Measurements from ENCODE around the gene BRAP.

DNA sequence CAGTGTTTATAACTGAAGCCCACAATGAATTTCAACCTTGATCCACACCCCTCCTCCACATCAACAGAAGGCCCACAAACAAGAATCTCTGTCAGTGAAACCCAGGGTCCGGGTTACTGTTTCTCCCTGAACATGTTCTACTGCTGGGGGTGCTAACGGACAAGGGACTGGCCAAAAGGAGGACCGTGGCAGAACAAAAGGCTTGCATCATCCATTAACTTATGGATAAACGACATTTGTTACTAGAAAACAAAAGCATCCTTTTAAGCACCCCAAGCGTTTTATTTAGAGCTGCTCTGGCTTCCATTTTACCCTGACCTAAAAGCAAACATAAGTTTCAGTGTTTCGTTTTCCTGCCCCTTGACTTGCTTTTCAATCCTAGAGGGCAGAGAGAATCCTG lies 32.2 kb downstream of the BRAP start:
- TF ChIP-seq FOXP1 (CRISPR knock-in tag; IDR thresholded peaks at IDR 0.05; ENCODE audit: borderline replicate concordance): no peak
- TF ChIP-seq, protein P1, sequence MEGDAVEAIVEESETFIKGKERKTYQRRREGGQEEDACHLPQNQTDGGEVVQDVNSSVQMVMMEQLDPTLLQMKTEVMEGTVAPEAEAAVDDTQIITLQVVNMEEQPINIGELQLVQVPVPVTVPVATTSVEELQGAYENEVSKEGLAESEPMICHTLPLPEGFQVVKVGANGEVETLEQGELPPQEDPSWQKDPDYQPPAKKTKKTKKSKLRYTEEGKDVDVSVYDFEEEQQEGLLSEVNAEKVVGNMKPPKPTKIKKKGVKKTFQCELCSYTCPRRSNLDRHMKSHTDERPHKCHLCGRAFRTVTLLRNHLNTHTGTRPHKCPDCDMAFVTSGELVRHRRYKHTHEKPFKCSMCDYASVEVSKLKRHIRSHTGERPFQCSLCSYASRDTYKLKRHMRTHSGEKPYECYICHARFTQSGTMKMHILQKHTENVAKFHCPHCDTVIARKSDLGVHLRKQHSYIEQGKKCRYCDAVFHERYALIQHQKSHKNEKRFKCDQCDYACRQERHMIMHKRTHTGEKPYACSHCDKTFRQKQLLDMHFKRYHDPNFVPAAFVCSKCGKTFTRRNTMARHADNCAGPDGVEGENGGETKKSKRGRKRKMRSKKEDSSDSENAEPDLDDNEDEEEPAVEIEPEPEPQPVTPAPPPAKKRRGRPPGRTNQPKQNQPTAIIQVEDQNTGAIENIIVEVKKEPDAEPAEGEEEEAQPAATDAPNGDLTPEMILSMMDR (IDR thresholded peaks at IDR 0.05): no peak
- TF ChIP-seq, protein P2, sequence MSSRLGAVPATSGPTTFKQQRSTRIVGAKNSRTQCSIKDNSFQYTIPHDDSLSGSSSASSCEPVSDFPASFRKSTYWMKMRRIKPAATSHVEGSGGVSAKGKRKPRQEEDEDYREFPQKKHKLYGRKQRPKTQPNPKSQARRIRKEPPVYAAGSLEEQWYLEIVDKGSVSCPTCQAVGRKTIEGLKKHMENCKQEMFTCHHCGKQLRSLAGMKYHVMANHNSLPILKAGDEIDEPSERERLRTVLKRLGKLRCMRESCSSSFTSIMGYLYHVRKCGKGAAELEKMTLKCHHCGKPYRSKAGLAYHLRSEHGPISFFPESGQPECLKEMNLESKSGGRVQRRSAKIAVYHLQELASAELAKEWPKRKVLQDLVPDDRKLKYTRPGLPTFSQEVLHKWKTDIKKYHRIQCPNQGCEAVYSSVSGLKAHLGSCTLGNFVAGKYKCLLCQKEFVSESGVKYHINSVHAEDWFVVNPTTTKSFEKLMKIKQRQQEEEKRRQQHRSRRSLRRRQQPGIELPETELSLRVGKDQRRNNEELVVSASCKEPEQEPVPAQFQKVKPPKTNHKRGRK (CRISPR knock-in tag; IDR thresholded peaks at IDR 0.05; ENCODE audit: borderline replicate concordance): no peak
- no peak for TF ChIP-seq TP53 (CRISPR knock-in tag; IDR thresholded peaks at IDR 0.05)
- TF ChIP-seq, protein P3, sequence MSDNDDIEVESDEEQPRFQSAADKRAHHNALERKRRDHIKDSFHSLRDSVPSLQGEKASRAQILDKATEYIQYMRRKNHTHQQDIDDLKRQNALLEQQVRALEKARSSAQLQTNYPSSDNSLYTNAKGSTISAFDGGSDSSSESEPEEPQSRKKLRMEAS (CRISPR knock-in tag; IDR thresholded peaks at IDR 0.05): no peak
- TF ChIP-seq, protein P4, sequence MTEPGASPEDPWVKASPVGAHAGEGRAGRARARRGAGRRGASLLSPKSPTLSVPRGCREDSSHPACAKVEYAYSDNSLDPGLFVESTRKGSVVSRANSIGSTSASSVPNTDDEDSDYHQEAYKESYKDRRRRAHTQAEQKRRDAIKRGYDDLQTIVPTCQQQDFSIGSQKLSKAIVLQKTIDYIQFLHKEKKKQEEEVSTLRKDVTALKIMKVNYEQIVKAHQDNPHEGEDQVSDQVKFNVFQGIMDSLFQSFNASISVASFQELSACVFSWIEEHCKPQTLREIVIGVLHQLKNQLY (CRISPR knock-in tag; IDR thresholded peaks at IDR 0.05): no peak
- no peak for TF ChIP-seq JUN (CRISPR knock-in tag; IDR thresholded peaks at IDR 0.05)
- TF ChIP-seq, protein P5, sequence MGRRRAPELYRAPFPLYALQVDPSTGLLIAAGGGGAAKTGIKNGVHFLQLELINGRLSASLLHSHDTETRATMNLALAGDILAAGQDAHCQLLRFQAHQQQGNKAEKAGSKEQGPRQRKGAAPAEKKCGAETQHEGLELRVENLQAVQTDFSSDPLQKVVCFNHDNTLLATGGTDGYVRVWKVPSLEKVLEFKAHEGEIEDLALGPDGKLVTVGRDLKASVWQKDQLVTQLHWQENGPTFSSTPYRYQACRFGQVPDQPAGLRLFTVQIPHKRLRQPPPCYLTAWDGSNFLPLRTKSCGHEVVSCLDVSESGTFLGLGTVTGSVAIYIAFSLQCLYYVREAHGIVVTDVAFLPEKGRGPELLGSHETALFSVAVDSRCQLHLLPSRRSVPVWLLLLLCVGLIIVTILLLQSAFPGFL (CRISPR knock-in tag; IDR thresholded peaks at IDR 0.05; ENCODE audit: borderline replicate concordance): no peak
- no peak for TF ChIP-seq ZNF416 (CRISPR knock-in tag; IDR thresholded peaks at IDR 0.05)

All from WTC11 (cell line).